HG02642 (cell line): ENCODE measurements around the gene TTC23L.
"Not testable (repeated sequence)": the region's sequence is repeated elsewhere in the genome, so short reads cannot be mapped to it uniquely, and the experiment has no call there.

Source experiments
- ATAC-seq: cut with Tn5 transposase; IDR thresholded peaks from one replicate; pipeline ENCODE4 v1.9.1; 2021; ENCODE audit warnings: mild to moderate bottlenecking; ENCODE audit not compliant: unreplicated experiment, poor library complexity

Gene TTC23L

GRCh38 chr5:34838785-34839714 lies at the start of gene TTC23L:
TTC23L (plus strand) TSS chr5:34839164; CDS start chr5:34840672, 1,508 bp downstream.
- peak; percentile 99 for ATAC-seq

GRCh38 chr5:34789639-34790038 lies 49.3 kb upstream of the TTC23L start:
- ATAC-seq = no peak

- ATAC-seq = no peak
Observed at GRCh38 chr5:34790069-34790468, 48.9 kb upstream of the TTC23L start.

GRCh38 chr5:34791761-34792244 lies 47.2 kb upstream of the TTC23L start:
- no peak for ATAC-seq

- no peak for ATAC-seq
Observed at GRCh38 chr5:34802834-34803563, 36.0 kb upstream of the TTC23L start.

GRCh38 chr5:34803974-34804732 lies 34.8 kb upstream of the TTC23L start:
- ATAC-seq = no peak

- no peak for ATAC-seq
Observed at GRCh38 chr5:34804913-34805312, 34.1 kb upstream of the TTC23L start.

GRCh38 chr5:34806532-34806931 lies 32.4 kb upstream of the TTC23L start:
- ATAC-seq = no peak

DNA sequence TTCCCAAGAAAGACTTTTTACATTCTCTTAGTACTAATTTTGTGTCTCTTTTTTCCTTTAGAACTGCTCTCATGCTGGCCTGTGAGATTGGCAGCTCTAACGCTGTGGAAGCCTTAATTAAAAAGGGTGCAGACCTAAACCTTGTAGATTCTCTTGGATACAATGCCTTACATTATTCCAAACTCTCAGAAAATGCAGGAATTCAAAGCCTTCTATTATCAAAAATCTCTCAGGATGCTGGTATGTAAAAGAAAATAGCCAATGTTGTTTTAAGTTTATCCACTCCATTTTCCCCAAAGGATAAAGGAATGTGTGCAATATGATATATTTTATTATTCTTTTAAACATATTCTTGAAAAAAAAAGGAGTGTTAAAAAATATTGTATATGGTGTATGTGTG lies 27.3 kb upstream of the TTC23L start:
- ATAC-seq = no peak

GRCh38 chr5:34813509-34813908 lies 25.5 kb upstream of the TTC23L start:
- ATAC-seq = no peak

- no peak for ATAC-seq
Observed at GRCh38 chr5:34817558-34818351, 21.2 kb upstream of the TTC23L start.

DNA sequence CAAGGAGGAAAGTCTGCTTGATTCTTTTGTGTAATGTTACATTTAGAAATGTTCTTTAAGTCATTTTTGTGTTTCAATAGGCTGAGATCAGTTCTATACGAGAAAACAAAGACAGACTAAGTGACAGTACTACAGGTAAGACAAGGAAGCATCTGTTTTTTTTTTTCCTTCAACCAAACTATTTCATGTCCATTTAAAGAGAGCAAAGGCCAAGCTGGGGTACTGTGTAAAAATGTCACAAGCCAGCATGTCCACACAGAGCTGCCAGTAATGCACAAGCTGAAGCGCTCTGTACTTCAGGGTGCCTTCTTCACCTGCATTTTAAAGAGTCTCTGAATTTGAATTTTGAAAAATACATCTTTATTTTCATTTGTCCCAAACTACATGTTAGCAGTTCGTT lies 20.2 kb upstream of the TTC23L start:
- no peak for ATAC-seq

- no peak for ATAC-seq
Observed at GRCh38 chr5:34820593-34820992, 18.4 kb upstream of the TTC23L start.

- no peak for ATAC-seq
Observed at GRCh38 chr5:34822956-34823715, 15.8 kb upstream of the TTC23L start.

GRCh38 chr5:34826347-34826746 lies 12.6 kb upstream of the TTC23L start:
- ATAC-seq = no peak

DNA sequence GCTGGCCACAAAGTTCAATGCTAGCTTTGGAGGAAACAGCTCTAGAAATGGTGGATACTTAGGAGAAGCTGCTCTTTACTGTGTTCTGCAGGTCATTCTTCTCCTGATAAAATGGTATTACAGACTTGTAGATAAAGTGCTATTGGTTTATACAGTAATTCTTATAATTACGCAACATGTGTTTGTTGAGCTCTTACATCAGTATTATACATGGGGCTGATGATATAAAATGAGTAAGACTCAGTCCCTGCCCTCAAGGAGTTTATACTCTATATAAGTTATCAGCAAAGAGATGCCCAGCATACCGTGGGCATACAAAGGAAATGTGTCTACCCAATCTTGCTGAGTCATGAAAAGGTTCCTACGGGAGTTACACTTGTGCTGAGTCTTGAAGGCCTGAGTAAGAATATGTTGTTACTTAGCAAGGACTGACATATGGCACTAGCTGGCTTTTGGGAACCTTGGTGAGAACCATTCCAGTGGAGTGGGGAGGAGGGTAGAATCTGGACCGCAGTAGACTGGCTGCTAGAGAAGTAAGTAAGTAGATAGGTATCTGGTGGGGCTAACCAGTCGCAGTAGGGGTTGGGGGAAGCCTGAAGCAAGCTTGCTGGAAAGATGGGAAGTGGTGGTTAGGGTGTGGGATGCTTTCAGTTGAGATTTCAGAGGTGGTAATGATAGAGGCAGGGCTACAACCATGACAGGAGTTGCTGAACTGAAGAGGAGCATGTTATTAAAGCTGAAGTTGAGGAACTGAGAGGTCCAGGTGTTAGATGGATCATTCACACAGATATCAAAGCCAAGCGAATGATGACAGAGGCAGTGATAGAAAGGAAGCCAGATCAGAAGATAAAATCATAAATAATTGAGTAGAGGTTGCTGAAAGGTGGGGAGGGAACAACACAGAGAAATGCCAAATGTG lies 11.1 kb upstream of the TTC23L start:
- no peak for ATAC-seq

- not testable (repeated sequence) for ATAC-seq
Observed at GRCh38 chr5:34830827-34831226, 8.1 kb upstream of the TTC23L start.

DNA sequence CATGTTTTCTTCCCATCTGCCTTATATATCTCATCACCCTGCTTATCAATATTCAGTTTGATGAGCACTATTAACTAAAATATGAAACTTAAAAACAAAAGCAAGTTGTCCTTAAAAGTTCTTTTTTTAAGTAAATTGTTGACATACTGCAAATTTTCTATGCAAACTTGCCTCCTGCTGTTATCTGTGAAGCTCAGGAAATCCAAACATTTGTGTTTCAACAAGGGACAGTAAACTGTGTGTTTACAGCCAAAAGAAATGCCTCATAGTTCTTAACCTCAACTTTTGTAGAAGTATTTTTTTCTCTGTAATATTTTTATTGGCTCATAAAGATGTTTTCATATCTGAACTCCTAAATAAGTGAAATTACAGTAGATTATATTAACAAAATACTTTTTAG lies 7.7 kb upstream of the TTC23L start:
- ATAC-seq = no peak
